Astrocyte of the spinal cord (primary cell): ENCODE measurements around the gene ARHGEF7.
A peak's percentile ranks its signal among the peaks of the same experiment; 100 is the strongest.

Experiments
- DNase-seq: peaks from one replicate; pipeline ENCODE4 v3.0.0; 2011; ENCODE audit warnings: low read depth, low spot score
- H3K4me3 ChIP-seq: 2 replicates; pipeline ENCODE4 v1.5.1; 2011; ENCODE audit warnings: low read depth, mild to moderate bottlenecking, low read length, moderate library complexity
- CTCF ChIP-seq: IDR thresholded peaks from 2 replicates; pipeline ENCODE4 v1.5.1; 2012; ENCODE audit warnings: low read depth, mild to moderate bottlenecking, low read length, inconsistent platforms
- in situ Hi-C: cut with HindIII; loops from 2 replicates; pipeline ENCODE4 v1.10.0; 2017; ENCODE audit warnings: low sequenced_read_pairs

Gene ARHGEF7

GRCh38 chr13:111247552-111247951 lies 132.4 kb downstream of the ARHGEF7 start:
- DNase-seq = no peak
- H3K4me3 ChIP-seq = no peak overlapping the region
- TF ChIP-seq CTCF = no peak
- in situ Hi-C loops = no loop called here

DNA sequence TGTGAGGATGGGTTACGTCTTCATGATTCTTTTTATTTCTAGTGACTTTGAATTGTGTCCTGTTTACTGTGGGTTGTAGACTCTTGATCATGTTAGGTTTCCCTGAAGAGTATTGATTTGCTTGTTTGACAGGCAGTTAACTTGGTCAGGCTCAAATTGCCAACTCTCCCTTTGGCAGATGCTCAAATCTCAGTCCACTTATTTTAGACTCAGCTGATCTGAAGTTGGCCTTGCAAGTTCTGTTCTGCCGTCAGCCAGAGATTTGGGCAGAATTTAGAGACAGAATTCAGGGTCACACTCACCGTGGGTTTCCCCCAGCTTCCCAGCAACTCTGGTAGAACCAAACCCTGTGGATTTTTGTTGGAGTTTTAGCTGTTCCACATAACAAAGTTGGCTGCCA lies 133.7 kb downstream of the ARHGEF7 start:
- no peak for DNase-seq
- TF ChIP-seq CTCF = no peak
- in situ Hi-C loops = no loop called here
- no peak overlapping the region for H3K4me3 ChIP-seq

GRCh38 chr13:111249637-111250360 lies 134.7 kb downstream of the ARHGEF7 start:
- in situ Hi-C loops = no loop called here

DNA sequence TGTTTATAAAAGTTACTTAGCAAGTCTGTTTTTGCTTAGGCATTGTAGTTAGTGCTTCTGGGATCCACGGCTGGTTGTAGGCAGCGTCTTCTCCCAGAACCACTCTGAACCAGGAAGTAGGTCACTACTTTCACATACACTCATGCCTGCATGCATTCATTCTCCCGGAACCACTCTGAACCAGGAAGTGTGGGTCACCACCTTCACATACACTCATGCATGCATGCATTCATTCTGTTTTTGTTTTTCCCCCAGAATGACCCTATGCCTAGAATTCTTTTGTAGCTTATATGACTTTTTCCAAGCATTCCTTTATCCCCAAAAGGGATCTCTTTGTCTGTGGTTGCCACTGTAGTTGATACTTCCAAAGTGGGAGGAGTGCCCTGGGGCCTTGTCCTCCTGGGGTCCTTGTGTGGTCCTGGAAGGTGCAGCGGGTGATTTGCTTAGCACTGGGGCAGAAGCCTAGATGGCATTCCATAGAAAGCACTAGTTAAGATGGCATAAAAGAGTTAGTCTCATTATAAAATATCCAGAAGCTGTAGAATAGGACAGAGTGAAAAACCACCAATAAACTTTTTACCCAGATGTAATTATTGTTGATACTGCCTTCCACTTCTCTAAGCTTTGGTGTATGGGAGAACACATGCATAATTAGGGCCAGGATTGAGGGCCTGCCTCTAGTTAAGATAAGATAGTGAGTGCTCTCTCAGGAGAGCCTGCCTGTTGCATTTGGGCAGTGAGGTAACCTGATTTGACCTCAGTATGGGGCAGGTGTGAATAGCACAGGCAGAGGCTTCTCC lies 136.7 kb downstream of the ARHGEF7 start:
- in situ Hi-C loops = no loop called here
- no peak for DNase-seq
- H3K4me3 ChIP-seq = no peak overlapping the region
- no peak for TF ChIP-seq CTCF

More at GRCh38 chr13:111249637-111250360, 134.7 kb downstream of the ARHGEF7 start:
- no peak for DNase-seq
- no peak for TF ChIP-seq CTCF
- no peak overlapping the region for H3K4me3 ChIP-seq

DNA sequence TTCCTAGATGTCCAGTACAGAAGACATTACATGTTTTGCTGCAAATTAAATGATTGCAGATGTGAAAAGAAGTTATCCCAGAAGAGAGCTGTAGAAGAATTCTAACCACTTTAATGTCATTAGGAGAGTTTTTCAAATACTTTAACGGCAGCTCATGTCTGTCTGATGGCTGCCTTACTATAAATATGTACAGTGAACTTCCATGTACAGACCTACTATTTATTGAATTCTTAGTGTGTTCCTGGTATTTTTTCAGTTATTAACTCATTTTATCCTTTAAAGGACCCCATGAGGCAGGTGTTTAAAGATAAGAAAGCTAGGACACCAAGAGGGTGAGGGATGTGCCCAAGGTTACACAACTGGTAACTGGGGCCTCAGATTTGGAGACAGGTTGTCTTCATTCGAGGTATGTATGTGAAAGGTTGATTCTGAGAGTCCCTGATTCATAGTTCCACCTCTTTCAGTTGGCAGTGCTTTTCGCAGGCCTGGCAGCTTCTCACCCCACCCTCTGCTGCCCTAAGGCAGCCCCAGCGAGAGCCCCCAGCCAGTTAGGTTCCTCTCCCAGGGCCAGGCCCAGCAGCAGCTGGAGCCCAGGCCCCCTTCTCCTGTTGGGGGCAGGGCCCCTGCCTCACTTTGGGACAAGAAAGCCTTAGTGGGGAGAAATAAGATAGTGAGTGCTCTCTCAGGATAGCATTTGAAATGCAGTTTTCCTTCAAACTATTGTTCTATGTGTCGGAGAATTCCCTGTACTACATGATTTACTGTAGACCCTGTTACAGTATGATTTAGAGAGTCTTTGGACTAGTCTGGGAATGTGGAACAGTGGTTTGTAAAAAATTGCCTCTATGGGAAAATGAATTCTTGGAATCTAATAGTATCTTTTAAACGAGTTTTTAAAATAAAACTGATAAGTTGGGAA lies 137.6 kb downstream of the ARHGEF7 start:
- peak; percentile 37 for DNase-seq
- no peak overlapping the region for H3K4me3 ChIP-seq
- no peak for TF ChIP-seq CTCF
- in situ Hi-C loops = no loop called here

GRCh38 chr13:111253365-111253872 lies 138.3 kb downstream of the ARHGEF7 start:
- no peak for DNase-seq
- H3K4me3 ChIP-seq = no peak overlapping the region
- in situ Hi-C loops = no loop called here
- TF ChIP-seq CTCF = no peak
